Smooth muscle cell (in vitro differentiated cells): Measurements from ENCODE around the gene ATRNL1. TPM values are rescaled to one million over a fixed set of nuclear protein-coding genes. Genes with fewer than 3 reads are reported as not detected.

Experiments used
- DNase-seq: peaks from one replicate; lab custom pipeline; 2025; ENCODE audit not compliant: unreplicated experiment; lab: John Stamatoyannopoulos, UW
- H2AFZ ChIP-seq: fragments of 200-600 bp; sonication (generic); 2 replicates; pipeline ENCODE4 v1.6.0; 2016; ENCODE audit warnings: antibody characterized with exemption, low read depth, mild to moderate bottlenecking
- H3F3A ChIP-seq: fragments of 200-600 bp; sonication (generic); 2 replicates; pipeline ENCODE4 v1.6.0; 2017; ENCODE audit warnings: antibody characterized with exemption, low read depth
- H3K27ac ChIP-seq: fragments of 200-600 bp; sonication (generic); 2 replicates; pipeline ENCODE4 v1.5.1; 2016; ENCODE audit warnings: low read depth, mild to moderate bottlenecking
- H3K27me3 ChIP-seq: fragments of 200-600 bp; sonication (generic); 2 replicates; pipeline ENCODE4 v1.6.1; 2016; ENCODE audit warnings: low read depth, mild to moderate bottlenecking
- H3K36me3 ChIP-seq: fragments of 200-600 bp; sonication (generic); 2 replicates; pipeline ENCODE4 v1.5.1; 2016; ENCODE audit warnings: low read depth
- H3K4me1 ChIP-seq: fragments of 200-600 bp; sonication (generic); 2 replicates; pipeline ENCODE4 v1.5.1; 2016; ENCODE audit warnings: low read depth
- H3K4me2 ChIP-seq: fragments of 200-600 bp; sonication (generic); 2 replicates; pipeline ENCODE4 v1.6.0; 2016; ENCODE audit warnings: mild to moderate bottlenecking
- H3K4me3 ChIP-seq: fragments of 200-600 bp; sonication (generic); 2 replicates; pipeline ENCODE4 v1.5.1; 2016; ENCODE audit warnings: mild to moderate bottlenecking
- H3K79me2 ChIP-seq: fragments of 200-600 bp; sonication (generic); 2 replicates; pipeline ENCODE4 v1.6.0; 2016; ENCODE audit warnings: low read depth, mild to moderate bottlenecking
- H3K9ac ChIP-seq: fragments of 200-600 bp; sonication (generic); 2 replicates; pipeline ENCODE4 v1.6.0; 2016; ENCODE audit warnings: low read depth
- H3K9me3 ChIP-seq: fragments of 200-600 bp; sonication (generic); replicated peaks from 2 replicates; pipeline ENCODE4 v1.5.1; 2016; ENCODE audit warnings: low read depth
- H4K20me1 ChIP-seq: fragments of 200-600 bp; sonication (generic); 2 replicates; pipeline ENCODE4 v1.6.0; 2016; ENCODE audit warnings: low read depth
- CTCF ChIP-seq: fragments of 200-600 bp; sonication (generic); IDR thresholded peaks from 2 replicates; pipeline ENCODE4 v1.5.1; 2017; ENCODE audit warnings: borderline replicate concordance, mild to moderate bottlenecking, antibody characterized with exemption; ENCODE audit not compliant: insufficient read depth, poor library complexity, severe bottlenecking
- WGBS: methylation state at CpG from one replicate; pipeline ENCODE4 v1.1.7; 2016; ENCODE audit warnings: low lambda C conversion rate; 5-methylcytosine and 5-hydroxymethylcytosine counted together
- polyA plus RNA-seq: library from polyadenylated mRNA; unstranded; fragments of >200 nt; fragmentation: Nextera tagmentation; extraction: Ambion mirVana; gene quantifications from 2 replicates; pipeline ENCODE4 v1.2.1, GENCODE V29; 2016
- total RNA-seq: library from RNA; depleted of rRNA; stranded (reverse); fragments of >200 nt; gene quantifications from 2 replicates; pipeline ENCODE4 v1.2.3, GENCODE V29; 2014

Gene ATRNL1
- total and polyA plus RNA-seq, 2 experiments from 2014 or later, result 2.7 to 14.9 TPM

GRCh38 chr10:115915429-115915828 is 822.3 kb downstream of the ATRNL1 start:
- H4K20me1 ChIP-seq, result no peaks in the 10 kb centered on the region
- H3K79me2 ChIP-seq, result no peaks in the 10 kb centered on the region
- no peak overlapping the region for H3K9ac ChIP-seq
- no peaks in the 10 kb centered on the region for H3K4me1 ChIP-seq
- 92% methylated on average over 1 of the region's 1 CpG for WGBS
- H3K27me3 ChIP-seq, result no peaks in the 10 kb centered on the region
- H3F3A ChIP-seq, result no peaks in the 10 kb centered on the region
- no peaks in the 10 kb centered on the region for H3K9me3 ChIP-seq
- no peak overlapping the region for H3K4me3 ChIP-seq
- H2AFZ ChIP-seq, result no peak overlapping the region
- no peak overlapping the region for H3K27ac ChIP-seq
- no peak for DNase-seq
- H3K36me3 ChIP-seq, result no peaks in the 10 kb centered on the region
- H3K4me2 ChIP-seq, result no peak overlapping the region
- no peak for TF ChIP-seq CTCF

- Histone ChIP-seq H3K79me2 (no peaks in the 10 kb centered on the region), H3K4me2 (no peak overlapping the region), H3K27ac (no peak overlapping the region), H3K9me3 (no peaks in the 10 kb centered on the region), H3K4me3 (no peak overlapping the region), H3F3A (no peaks in the 10 kb centered on the region), H3K9ac (no peak overlapping the region), H4K20me1 (no peaks in the 10 kb centered on the region), H3K4me1 (no peaks in the 10 kb centered on the region), H2AFZ (no peak overlapping the region), H3K27me3 (no peaks in the 10 kb centered on the region), H3K36me3 (no peaks in the 10 kb centered on the region)
- no peak for DNase-seq
- no peak for TF ChIP-seq CTCF
- WGBS, result 89% methylated on average over 2 of the region's 2 CpGs
Observed at GRCh38 chr10:115918812-115919211, 825.6 kb downstream of the ATRNL1 start.

GRCh38 chr10:115921795-115922194 is 828.6 kb downstream of the ATRNL1 start:
- H3K4me3 ChIP-seq, result no peak overlapping the region
- TF ChIP-seq CTCF, result no peak
- 79% methylated on average over 4 of the region's 4 CpGs for WGBS

GRCh38 chr10:115931309-115931708 is 838.1 kb downstream of the ATRNL1 start:
- Histone ChIP-seq H3K9me3 (no peaks in the 10 kb centered on the region), H3K36me3 (no peaks in the 10 kb centered on the region), H3K27ac (no peak overlapping the region), H3K4me2 (no peak overlapping the region), H3K4me1 (no peaks in the 10 kb centered on the region), H3F3A (no peaks in the 10 kb centered on the region), H2AFZ (no peak overlapping the region), H3K27me3 (no peaks in the 10 kb centered on the region), H3K79me2 (no peaks in the 10 kb centered on the region), H3K4me3 (no peak overlapping the region), H4K20me1 (no peaks in the 10 kb centered on the region), H3K9ac (no peak overlapping the region)
- no peak for TF ChIP-seq CTCF
- no peak for DNase-seq
- WGBS, result 87% methylated on average over 2 of the region's 2 CpGs

More at GRCh38 chr10:115921795-115922194, 828.6 kb downstream of the ATRNL1 start:
- H3K9me3 ChIP-seq, result no peaks in the 10 kb centered on the region
- H3K27me3 ChIP-seq, result no peaks in the 10 kb centered on the region
- no peaks in the 10 kb centered on the region for H3K36me3 ChIP-seq
- no peak overlapping the region for H3K9ac ChIP-seq
- no peak overlapping the region for H3K4me2 ChIP-seq
- H3K79me2 ChIP-seq, result no peaks in the 10 kb centered on the region
- no peaks in the 10 kb centered on the region for H4K20me1 ChIP-seq
- no peak overlapping the region for H3K27ac ChIP-seq
- H2AFZ ChIP-seq, result no peak overlapping the region
- no peaks in the 10 kb centered on the region for H3F3A ChIP-seq
- DNase-seq, result no peak
- H3K4me1 ChIP-seq, result no peaks in the 10 kb centered on the region
